Thyroid gland (tissue), 4 donors: ENCODE data around the gene PARD3.

ENCODE experiments used
- CTCF ChIP-seq, 6 experiments: fragments of 200-600 bp in 3 of 6; fragments of 450-650 bp in 3 of 6; sonication (generic) in 3 of 6; IDR thresholded peaks; one replicate each; pipeline ENCODE4 v1.5.1; 2016 to 2019; ENCODE audit warnings: antibody characterized with exemption in 6 of 6, mild to moderate bottlenecking in 2 of 6, inconsistent platforms in 1 of 6, moderate library complexity in 1 of 6
- POLR2A ChIP-seq, 2 donors: fragments of 450-650 bp; IDR thresholded peaks; one replicate each; pipeline ENCODE4 v1.6.1; 2017; ENCODE audit warnings: antibody characterized with exemption in 2 of 2, mild to moderate bottlenecking in 2 of 2, moderate library complexity in 1 of 2

DNA sequence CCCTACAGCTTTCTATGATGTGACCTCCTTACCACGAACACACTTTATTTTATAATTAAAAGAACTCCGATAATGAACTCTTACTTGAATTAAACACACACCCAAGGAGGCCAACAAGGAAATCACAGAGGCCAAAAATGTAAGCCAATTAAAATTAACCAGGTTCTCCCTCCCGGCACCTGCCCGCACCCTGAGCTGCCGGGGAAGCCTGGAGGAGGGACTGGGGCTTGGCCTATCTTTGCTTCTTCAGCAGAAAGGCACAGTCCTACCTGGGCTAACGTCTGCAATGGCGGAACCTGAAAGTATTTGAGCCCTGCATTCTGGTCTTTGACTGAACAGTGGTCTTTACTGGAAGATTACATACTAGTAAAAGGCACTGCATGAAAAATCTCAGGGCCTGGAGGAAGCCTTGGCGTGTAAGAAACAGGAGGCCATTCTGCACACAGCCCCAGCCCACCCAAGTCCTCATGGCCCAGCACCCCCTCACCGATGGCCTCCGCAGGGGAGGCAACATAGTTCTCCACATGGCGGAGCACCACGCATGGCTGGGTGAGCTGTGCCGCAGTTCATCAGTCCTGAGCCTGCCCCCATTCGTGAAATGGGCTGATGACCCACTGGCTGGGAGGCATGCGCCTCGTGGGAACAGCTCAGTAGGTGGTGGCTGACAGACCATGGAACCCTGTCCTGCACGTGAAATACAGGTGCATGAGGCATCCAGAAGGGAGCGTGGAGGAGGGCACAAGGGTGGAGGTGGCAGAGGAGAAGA lies 173.8 kb downstream of the PARD3 start:
- TF ChIP-seq CTCF (IDR thresholded peaks at IDR 0.05) = no peak
- TF ChIP-seq POLR2A (IDR thresholded peaks at IDR 0.05) = no peak
